HEK293 (cell line): Measurements from ENCODE around the gene ZC3H8.

ENCODE experiments used
- CTCF ChIA-PET: fragments of 350-600 bp; formaldehyde crosslinking; extraction: SDS; loops from one replicate; lab custom pipeline; 2021; ENCODE audit warnings: antibody characterized with exemption; lab: Yijun Ruan, JAX
- POLR2A ChIA-PET: fragments of 300-600 bp; formaldehyde crosslinking; extraction: SDS; loops from one replicate; lab custom pipeline; 2020; ENCODE audit warnings: antibody characterized with exemption, inconsistent platforms; lab: Yijun Ruan, JAX
- H3K27ac ChIP-seq: fragments of 200-500 bp; sonication (Bioruptor generic); 2 replicates; pipeline ENCODE4 v1.5.1; 2014; ENCODE audit warnings: low read depth, low read length, control low read depth, inconsistent platforms; ENCODE audit errors: extremely low read depth
- H3K36me3 ChIP-seq, 2 experiments: fragments of 200-500 bp in 1 of 2; sonication (Bioruptor generic) in 1 of 2; 1 replicate in 1 of 2; 2 replicates in 1 of 2; pipeline ENCODE4 v1.5.1; 2014 to 2017; ENCODE audit warnings: inconsistent platforms in 2 of 2, low read length in 2 of 2; ENCODE audit not compliant: control insufficient read depth in 2 of 2, insufficient read depth in 1 of 2
- H3K4me1 ChIP-seq: fragments of 200-500 bp; sonication (Bioruptor generic); 2 replicates; pipeline ENCODE4 v1.5.1; 2014; ENCODE audit warnings: mild to moderate bottlenecking, low read length, inconsistent platforms; ENCODE audit not compliant: control insufficient read depth, insufficient read depth
- H3K4me3 ChIP-seq: 2 replicates; pipeline ENCODE4 v1.5.1; 2011; ENCODE audit warnings: low read depth, mild to moderate bottlenecking, control low read depth, low read length, moderate library complexity
- H3K9me3 ChIP-seq: fragments of 200-500 bp; sonication (Bioruptor generic); 2 replicates; pipeline ENCODE4 v1.5.1; 2014; ENCODE audit warnings: low read depth, low read length, inconsistent platforms; ENCODE audit not compliant: control insufficient read depth, insufficient read depth
- HOXD13 ChIP-seq: sonication (generic); formaldehyde crosslinking; IDR thresholded peaks from 2 replicates; pipeline ENCODE4 v1.8.0; 2022; ENCODE audit warnings: missing genetic modification reagents, borderline replicate concordance
- SALL2 ChIP-seq: fragments of 450-650 bp; formaldehyde crosslinking; IDR thresholded peaks from 2 replicates; pipeline ENCODE4 v1.5.0; 2017; ENCODE audit warnings: missing biosample characterization, mild to moderate bottlenecking, missing genetic modification characterization, borderline replicate concordance
- WT1 ChIP-seq: fragments of 450-650 bp; formaldehyde crosslinking; IDR thresholded peaks from 2 replicates; pipeline ENCODE4 v1.5.1; 2016; ENCODE audit warnings: missing biosample characterization, missing genetic modification characterization
- ZNF121 ChIP-seq: fragments of 450-650 bp; formaldehyde crosslinking; IDR thresholded peaks from 2 replicates; pipeline ENCODE4 v1.5.1; 2016; ENCODE audit warnings: missing biosample characterization, missing genetic modification characterization
- ZNF354C ChIP-seq: fragments of 450-650 bp; formaldehyde crosslinking; IDR thresholded peaks from 2 replicates; pipeline ENCODE4 v1.5.1; 2016; ENCODE audit warnings: missing biosample characterization, missing genetic modification characterization, low read depth, borderline replicate concordance
- ZNF37A ChIP-seq: fragments of 450-650 bp; IDR thresholded peaks from 2 replicates; pipeline ENCODE4 v1.5.1; 2018; ENCODE audit warnings: missing biosample characterization, missing genetic modification characterization
- ZNF416 ChIP-seq: fragments of 450-650 bp; formaldehyde crosslinking; IDR thresholded peaks from 2 replicates; pipeline ENCODE4 v1.5.1; 2016; ENCODE audit warnings: missing biosample characterization, missing genetic modification characterization
- ZNF423 ChIP-seq: fragments of 450-650 bp; formaldehyde crosslinking; IDR thresholded peaks from 2 replicates; pipeline ENCODE4 v1.5.1; 2016; ENCODE audit warnings: missing biosample characterization, missing genetic modification characterization
- ZNF560 ChIP-seq: fragments of 450-650 bp; formaldehyde crosslinking; IDR thresholded peaks from 2 replicates; pipeline ENCODE4 v1.5.1; 2017; ENCODE audit warnings: missing biosample characterization, missing genetic modification characterization, borderline replicate concordance
- ZNF843 ChIP-seq: fragments of 450-650 bp; formaldehyde crosslinking; IDR thresholded peaks from 2 replicates; pipeline ENCODE4 v1.5.1; 2016; ENCODE audit warnings: missing biosample characterization, missing genetic modification characterization
- TF ChIP-seq, protein P1 (sequence below): fragments of 450-650 bp; formaldehyde crosslinking; IDR thresholded peaks from 2 replicates; pipeline ENCODE4 v1.5.1; 2016; ENCODE audit warnings: missing biosample characterization, missing genetic modification characterization
- TF ChIP-seq, protein P2 (sequence below): fragments of 450-650 bp; formaldehyde crosslinking; IDR thresholded peaks from 2 replicates; pipeline ENCODE4 v1.5.1; 2017; ENCODE audit warnings: missing biosample characterization, missing genetic modification characterization
- TF ChIP-seq, protein P3 (sequence below): fragments of 450-650 bp; formaldehyde crosslinking; optimal IDR thresholded peaks from 2 replicates; pipeline ENCODE3; 2016; ENCODE audit warnings: missing biosample characterization, mild to moderate bottlenecking, missing genetic modification characterization
- TF ChIP-seq, protein P4 (sequence below): fragments of 450-650 bp; formaldehyde crosslinking; IDR thresholded peaks from 2 replicates; pipeline ENCODE4 v1.5.1; 2016; ENCODE audit warnings: missing biosample characterization, missing genetic modification characterization
- TF ChIP-seq, protein P5 (sequence below): fragments of 450-650 bp; formaldehyde crosslinking; IDR thresholded peaks from 2 replicates; pipeline ENCODE4 v1.5.1; 2016; ENCODE audit warnings: missing biosample characterization, missing genetic modification characterization
- TF ChIP-seq, protein P6 (sequence below): fragments of 450-650 bp; formaldehyde crosslinking; IDR thresholded peaks from 2 replicates; pipeline ENCODE4 v1.5.1; 2016; ENCODE audit warnings: missing biosample characterization, missing genetic modification characterization

ZC3H8 gene

DNA sequence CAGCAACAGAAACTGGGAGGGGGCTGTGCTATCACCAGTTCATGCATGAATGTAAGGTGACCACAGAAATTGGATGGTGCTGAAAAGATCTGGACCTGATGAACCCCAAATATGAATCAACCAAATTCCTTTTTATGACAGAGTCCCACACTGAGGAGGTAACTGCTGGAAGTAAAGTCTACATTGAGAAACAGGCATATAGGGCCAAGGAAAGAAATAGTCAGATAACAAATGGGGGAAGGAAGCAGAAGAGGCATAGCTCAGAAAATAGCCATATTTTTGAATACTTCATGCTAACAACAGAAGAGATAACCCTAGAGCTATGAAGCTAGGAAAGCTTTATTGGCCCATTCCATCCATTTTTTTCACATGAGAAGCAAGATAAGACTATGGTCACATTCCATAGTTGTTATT is 46.3 kb upstream of the ZC3H8 start (continued):
- TF ChIP-seq, protein P1, sequence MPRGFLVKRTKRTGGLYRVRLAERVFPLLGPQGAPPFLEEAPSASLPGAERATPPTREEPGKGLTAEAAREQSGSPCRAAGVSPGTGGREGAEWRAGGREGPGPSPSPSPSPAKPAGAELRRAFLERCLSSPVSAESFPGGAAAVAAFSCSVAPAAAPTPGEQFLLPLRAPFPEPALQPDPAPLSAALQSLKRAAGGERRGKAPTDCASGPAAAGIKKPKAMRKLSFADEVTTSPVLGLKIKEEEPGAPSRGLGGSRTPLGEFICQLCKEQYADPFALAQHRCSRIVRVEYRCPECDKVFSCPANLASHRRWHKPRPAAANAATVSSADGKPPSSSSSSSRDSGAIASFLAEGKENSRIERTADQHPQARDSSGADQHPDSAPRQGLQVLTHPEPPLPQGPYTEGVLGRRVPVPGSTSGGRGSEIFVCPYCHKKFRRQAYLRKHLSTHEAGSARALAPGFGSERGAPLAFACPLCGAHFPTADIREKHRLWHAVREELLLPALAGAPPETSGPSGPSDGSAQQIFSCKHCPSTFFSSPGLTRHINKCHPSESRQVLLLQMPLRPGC = no peak
- TF ChIP-seq, protein P2, sequence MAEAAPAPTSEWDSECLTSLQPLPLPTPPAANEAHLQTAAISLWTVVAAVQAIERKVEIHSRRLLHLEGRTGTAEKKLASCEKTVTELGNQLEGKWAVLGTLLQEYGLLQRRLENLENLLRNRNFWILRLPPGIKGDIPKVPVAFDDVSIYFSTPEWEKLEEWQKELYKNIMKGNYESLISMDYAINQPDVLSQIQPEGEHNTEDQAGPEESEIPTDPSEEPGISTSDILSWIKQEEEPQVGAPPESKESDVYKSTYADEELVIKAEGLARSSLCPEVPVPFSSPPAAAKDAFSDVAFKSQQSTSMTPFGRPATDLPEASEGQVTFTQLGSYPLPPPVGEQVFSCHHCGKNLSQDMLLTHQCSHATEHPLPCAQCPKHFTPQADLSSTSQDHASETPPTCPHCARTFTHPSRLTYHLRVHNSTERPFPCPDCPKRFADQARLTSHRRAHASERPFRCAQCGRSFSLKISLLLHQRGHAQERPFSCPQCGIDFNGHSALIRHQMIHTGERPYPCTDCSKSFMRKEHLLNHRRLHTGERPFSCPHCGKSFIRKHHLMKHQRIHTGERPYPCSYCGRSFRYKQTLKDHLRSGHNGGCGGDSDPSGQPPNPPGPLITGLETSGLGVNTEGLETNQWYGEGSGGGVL (tag by site-specific recombination) = no peak
- TF ChIP-seq, protein P3, sequence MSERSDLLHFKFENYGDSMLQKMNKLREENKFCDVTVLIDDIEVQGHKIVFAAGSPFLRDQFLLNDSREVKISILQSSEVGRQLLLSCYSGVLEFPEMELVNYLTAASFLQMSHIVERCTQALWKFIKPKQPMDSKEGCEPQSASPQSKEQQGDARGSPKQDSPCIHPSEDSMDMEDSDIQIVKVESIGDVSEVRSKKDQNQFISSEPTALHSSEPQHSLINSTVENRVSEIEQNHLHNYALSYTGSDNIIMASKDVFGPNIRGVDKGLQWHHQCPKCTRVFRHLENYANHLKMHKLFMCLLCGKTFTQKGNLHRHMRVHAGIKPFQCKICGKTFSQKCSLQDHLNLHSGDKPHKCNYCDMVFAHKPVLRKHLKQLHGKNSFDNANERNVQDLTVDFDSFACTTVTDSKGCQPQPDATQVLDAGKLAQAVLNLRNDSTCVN (tag by site-specific recombination) = no peak
- TF ChIP-seq ZNF354C (no peak), ZNF843 (tag by site-specific recombination) (no peak)

DNA sequence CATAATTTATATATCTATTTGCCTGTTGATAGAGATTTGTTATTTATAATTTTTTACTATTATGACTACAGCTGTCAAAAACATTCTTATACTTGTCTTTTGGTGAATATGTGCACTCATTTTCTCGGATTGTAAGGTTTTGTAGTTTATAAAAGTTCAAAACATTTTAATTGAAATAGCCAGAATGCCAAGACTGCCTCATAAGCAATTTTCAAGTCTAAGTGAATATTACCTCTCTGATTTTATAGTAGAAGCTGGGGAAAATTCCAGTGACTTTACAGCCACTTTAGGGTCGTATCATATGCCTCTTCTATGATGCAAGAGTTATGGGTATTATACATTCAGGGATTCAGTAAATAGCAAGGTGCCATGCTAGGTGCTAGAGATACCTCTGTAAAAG is 41.6 kb upstream of the ZC3H8 start:
- Histone ChIP-seq H3K9me3 (no peaks in the 10 kb centered on the region), H3K4me3 (no peak overlapping the region), H3K36me3 (no peaks in the 10 kb centered on the region), H3K4me1 (peaks cover 3% of the 10 kb centered on the region; the same call in 1 of the 2 replicates), H3K27ac (no peak overlapping the region)
- POLR2A ChIA-PET = no interaction called here
- CTCF ChIA-PET = no interaction called here
- TF ChIP-seq ZNF560 (tag by site-specific recombination) = no peak
- TF ChIP-seq, protein P4, sequence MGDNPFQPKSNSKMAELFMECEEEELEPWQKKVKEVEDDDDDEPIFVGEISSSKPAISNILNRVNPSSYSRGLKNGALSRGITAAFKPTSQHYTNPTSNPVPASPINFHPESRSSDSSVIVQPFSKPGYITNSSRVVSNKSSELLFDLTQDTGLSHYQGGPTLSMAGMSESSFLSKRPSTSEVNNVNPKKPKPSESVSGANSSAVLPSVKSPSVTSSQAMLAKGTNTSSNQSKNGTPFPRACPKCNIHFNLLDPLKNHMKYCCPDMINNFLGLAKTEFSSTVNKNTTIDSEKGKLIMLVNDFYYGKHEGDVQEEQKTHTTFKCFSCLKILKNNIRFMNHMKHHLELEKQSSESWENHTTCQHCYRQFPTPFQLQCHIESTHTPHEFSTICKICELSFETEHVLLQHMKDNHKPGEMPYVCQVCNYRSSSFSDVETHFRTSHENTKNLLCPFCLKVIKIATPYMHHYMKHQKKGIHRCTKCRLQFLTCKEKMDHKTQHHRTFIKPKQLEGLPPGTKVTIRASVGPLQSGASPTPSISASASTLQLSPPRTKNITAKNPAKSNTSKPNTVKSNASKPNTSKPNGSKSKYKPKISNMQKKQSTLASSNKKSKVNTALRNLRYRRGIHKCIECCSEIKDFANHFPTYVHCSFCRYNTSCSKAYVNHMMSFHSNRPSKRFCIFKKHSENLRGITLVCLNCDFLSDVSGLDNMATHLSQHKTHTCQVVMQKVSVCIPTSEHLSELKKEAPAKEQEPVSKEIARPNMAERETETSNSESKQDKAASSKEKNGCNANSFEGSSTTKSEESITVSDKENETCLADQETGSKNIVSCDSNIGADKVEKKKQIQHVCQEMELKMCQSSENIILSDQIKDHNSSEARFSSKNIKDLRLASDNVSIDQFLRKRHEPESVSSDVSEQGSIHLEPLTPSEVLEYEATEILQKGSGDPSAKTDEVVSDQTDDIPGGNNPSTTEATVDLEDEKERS = no peak
- TF ChIP-seq ZNF423 (tag by site-specific recombination) = no peak
- no peak for TF ChIP-seq WT1 (tag by site-specific recombination)
- TF ChIP-seq SALL2 = no peak
- no peak for TF ChIP-seq HOXD13 (CRISPR knock-in tag)
- no peak for TF ChIP-seq ZNF121 (tag by site-specific recombination)
- TF ChIP-seq ZNF354C = no peak
- TF ChIP-seq, protein P5, sequence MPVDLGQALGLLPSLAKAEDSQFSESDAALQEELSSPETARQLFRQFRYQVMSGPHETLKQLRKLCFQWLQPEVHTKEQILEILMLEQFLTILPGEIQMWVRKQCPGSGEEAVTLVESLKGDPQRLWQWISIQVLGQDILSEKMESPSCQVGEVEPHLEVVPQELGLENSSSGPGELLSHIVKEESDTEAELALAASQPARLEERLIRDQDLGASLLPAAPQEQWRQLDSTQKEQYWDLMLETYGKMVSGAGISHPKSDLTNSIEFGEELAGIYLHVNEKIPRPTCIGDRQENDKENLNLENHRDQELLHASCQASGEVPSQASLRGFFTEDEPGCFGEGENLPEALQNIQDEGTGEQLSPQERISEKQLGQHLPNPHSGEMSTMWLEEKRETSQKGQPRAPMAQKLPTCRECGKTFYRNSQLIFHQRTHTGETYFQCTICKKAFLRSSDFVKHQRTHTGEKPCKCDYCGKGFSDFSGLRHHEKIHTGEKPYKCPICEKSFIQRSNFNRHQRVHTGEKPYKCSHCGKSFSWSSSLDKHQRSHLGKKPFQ = no peak
- TF ChIP-seq, protein P6, sequence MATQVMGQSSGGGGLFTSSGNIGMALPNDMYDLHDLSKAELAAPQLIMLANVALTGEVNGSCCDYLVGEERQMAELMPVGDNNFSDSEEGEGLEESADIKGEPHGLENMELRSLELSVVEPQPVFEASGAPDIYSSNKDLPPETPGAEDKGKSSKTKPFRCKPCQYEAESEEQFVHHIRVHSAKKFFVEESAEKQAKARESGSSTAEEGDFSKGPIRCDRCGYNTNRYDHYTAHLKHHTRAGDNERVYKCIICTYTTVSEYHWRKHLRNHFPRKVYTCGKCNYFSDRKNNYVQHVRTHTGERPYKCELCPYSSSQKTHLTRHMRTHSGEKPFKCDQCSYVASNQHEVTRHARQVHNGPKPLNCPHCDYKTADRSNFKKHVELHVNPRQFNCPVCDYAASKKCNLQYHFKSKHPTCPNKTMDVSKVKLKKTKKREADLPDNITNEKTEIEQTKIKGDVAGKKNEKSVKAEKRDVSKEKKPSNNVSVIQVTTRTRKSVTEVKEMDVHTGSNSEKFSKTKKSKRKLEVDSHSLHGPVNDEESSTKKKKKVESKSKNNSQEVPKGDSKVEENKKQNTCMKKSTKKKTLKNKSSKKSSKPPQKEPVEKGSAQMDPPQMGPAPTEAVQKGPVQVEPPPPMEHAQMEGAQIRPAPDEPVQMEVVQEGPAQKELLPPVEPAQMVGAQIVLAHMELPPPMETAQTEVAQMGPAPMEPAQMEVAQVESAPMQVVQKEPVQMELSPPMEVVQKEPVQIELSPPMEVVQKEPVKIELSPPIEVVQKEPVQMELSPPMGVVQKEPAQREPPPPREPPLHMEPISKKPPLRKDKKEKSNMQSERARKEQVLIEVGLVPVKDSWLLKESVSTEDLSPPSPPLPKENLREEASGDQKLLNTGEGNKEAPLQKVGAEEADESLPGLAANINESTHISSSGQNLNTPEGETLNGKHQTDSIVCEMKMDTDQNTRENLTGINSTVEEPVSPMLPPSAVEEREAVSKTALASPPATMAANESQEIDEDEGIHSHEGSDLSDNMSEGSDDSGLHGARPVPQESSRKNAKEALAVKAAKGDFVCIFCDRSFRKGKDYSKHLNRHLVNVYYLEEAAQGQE (tag by site-specific recombination) = no peak
- no peak for TF ChIP-seq ZNF37A (tag by site-specific recombination)
- no peak for TF ChIP-seq ZNF416 (tag by site-specific recombination)
